Activated T-cell treated with anti-CD3 and anti-CD28 coated beads, Interleukin-2, amount 50 U/mL, for 72 hours (primary cell): ENCODE results near the gene EXD3. TPM values are rescaled to one million over a fixed set of nuclear protein-coding genes. Genes with fewer than 3 reads are reported as not detected.

Experiments
- ATAC-seq, 2 donors: fragments of 150-1000 bp; cut with Tn5 transposase; replicated peaks in 1 of 2; 2 replicates each; pipeline ENCODE4 v1.10.0; 2021; ENCODE audit warnings: moderate library complexity in 2 of 2, mild to moderate bottlenecking in 1 of 2
- DNase-seq, 2 donors: peaks; one replicate each; pipeline ENCODE4 v3.0.0; 2021 to 2022; ENCODE audit warnings: mixed read lengths in 1 of 2
- H3K27ac Mint-ChIP-seq: one replicate; pipeline ENCODE4 v1.8.0; 2022; ENCODE audit warnings: mild to moderate bottlenecking, moderate library complexity, mixed read lengths
- H3K27me3 Mint-ChIP-seq: one replicate; pipeline ENCODE4 v1.8.0; 2022; ENCODE audit warnings: low read depth, mixed read lengths
- H3K36me3 Mint-ChIP-seq, 2 donors: one replicate each; pipeline ENCODE4 v1.8.0; 2022; ENCODE audit warnings: mixed read lengths in 2 of 2, mild to moderate bottlenecking in 1 of 2; ENCODE audit not compliant: insufficient read depth in 2 of 2
- H3K4me1 Mint-ChIP-seq: one replicate; pipeline ENCODE4 v1.8.0; 2022; ENCODE audit warnings: low read depth, mixed read lengths
- H3K4me3 Mint-ChIP-seq, 2 donors: one replicate each; pipeline ENCODE4 v1.8.0; 2022; ENCODE audit warnings: mild to moderate bottlenecking in 2 of 2, mixed read lengths in 2 of 2, moderate library complexity in 2 of 2
- H3K9me3 Mint-ChIP-seq, 2 donors: one replicate each; pipeline ENCODE4 v1.8.0; 2022; ENCODE audit warnings: mixed read lengths in 2 of 2
- total RNA-seq, 2 donors: library from RNA; stranded (reverse); gene quantifications; one replicate each; pipeline ENCODE4 v1.2.3, GENCODE V29; 2022

The EXD3 gene
- total RNA-seq, 2 donors from 2014 or later: 23.7 to 26.0 TPM

DNA sequence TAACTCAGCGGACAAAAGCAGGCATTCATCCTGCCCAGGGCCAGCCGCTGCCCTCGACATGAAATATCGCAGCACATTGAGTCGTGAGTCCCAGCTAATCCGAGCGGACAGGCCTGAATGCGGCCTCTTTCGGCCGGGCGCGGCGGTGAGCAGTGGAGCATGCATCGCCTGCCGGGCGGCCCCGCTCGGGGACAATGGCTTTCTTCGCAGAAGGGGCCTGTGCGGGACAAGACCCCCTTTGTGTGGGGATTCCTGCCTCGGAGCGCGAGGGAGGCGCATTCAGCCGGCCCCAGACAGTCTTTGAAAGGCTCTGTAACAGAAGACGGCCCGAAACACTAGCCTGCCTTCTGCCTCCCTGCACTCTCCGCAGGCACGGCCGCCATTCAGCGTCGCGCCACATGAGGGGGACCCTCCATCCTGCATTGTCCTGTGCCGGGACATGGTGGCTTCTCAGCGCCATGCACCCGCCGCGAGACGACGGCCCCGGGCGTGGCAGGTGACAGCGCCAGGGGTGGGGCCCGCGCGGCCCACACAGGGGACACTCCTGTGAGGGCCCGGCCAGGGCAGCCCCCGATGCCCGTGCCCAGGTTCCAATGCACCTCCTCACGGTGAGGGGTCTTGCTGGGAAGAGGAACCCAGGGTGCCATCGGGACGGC is 52.0 kb downstream of the EXD3 start:
- no peaks in the 10 kb centered on the region for H3K36me3 Mint-ChIP-seq
- no peaks in the 10 kb centered on the region for H3K9me3 Mint-ChIP-seq
- H3K4me1 Mint-ChIP-seq: no peaks in the 10 kb centered on the region
- no peak for ATAC-seq
- no peaks in the 10 kb centered on the region for H3K27me3 Mint-ChIP-seq
- H3K4me3 Mint-ChIP-seq: no peak overlapping the region
- no peak for DNase-seq
- no peak overlapping the region for H3K27ac Mint-ChIP-seq

DNA sequence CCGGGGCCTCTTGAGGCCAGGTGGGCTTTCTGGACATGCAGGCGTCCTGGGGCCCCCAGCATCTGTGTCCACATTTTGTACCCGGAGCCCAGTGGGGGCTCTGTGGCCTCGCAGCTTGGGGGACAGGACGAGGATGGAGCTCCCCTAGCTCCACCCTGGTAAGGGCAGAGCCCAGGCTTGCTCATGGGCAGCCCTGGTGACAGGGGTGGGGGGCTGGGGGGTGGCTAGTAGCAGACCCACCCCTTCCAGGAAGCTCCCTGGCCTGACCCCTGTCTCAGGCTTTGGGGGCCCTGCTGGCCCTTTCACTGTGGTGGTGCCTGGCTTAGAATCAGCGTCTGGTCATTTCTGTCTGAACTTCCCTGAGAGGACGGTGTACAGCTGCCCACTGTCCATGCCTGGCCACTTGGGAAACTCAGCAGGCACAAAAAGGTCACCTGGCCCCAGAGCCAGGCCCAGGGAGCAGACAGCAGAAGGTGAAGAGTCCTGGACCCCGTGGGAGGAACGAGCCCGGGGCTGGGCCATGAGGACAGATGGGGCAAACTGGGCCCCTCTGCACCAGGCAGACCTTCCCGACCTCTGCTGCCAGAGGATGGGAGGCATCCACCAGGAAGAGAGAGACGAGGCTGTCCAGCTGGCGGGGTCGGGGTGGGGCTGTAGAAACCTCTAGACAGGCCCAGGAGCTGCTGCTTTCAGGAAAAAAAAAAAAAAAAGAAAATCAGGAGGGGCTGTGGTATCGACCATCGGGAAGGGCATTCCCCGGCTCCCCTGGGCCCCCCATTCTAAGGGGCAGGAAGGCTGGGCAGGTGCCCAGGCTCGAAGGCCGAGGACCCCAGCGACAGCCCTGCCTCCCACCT is 52.8 kb downstream of the EXD3 start:
- ATAC-seq (no peak), DNase-seq (no peak)
- Mint-ChIP-seq H3K4me3 (no peak overlapping the region), H3K27ac (no peak overlapping the region), H3K4me1 (no peaks in the 10 kb centered on the region), H3K27me3 (no peaks in the 10 kb centered on the region), H3K36me3 (no peaks in the 10 kb centered on the region), H3K9me3 (peaks cover 0 to 4% of the 10 kb centered on the region in 2 donors)

DNA sequence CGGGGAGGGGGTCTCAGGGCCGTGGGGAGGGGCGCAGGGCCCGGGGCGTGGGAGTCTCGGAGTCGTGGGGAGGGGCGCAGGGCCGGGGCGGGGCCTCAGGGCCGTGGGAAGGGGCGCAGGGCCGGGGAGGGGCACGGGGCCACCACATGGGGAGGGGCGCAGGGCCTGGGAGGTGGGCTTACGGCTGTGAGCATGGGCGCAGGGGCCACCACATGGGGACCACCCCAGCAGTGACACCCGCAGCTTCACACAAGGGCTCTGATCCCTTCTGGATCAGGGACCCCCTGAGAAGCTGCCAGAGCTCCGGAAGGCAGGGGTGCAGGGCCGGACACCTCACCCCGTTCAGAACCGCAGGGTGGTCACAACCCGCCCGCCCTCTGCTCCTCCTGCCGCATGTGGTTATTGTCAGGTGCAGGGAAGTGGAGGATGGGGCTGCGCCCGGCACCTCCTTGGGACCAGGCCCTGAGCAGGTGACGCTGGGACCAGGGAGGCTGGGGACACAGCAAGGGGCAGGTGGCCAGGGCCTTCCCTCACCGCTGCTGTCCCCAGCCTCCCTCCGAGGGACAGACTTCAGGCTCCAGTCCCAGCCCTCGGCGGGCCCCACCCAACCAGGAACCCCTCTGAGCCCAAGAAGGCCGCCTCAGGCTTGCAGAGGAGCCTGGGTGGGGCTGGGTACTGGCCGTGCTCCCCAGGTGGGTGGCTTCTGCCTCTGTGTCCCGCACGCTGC is 53.7 kb downstream of the EXD3 start:
- Mint-ChIP-seq H3K27me3 (no peaks in the 10 kb centered on the region), H3K9me3 (peaks cover 0 to 4% of the 10 kb centered on the region in 2 donors), H3K27ac (no peak overlapping the region), H3K4me1 (no peaks in the 10 kb centered on the region), H3K36me3 (no peaks in the 10 kb centered on the region), H3K4me3 (no peak overlapping the region)
- ATAC-seq: no peak
- DNase-seq: no peak

DNA sequence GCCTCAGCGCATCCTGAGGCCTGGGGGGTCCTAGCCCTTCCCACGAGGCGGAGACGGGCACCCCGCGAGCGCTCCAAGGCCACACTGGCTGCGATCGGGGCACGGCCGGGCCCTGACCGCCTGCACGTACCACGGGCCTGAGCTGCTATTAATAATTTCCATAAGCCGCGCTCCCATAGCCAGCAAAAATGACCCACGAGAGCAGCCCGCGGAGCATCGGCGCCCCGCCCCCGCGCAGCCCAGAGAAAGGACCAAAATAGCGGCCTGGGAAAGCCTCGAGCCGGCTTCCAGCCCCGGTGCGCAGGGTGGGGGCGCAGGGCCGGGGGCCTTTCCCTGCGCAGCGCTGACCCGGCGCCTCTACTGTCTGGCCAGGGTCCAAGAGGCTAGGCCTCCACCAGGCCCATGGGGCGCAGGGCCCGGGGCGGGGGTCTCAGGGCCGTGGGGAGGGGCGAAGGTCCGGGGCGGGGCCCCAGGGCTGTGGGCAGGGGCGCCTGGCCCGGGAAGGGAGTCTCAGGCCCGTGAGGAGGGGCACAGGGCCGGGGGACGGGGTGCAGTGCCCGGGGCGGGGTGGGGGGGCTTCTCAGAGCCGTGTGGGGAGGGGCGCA is 54.4 kb downstream of the EXD3 start:
- H3K4me1 Mint-ChIP-seq: no peaks in the 10 kb centered on the region
- no peak for ATAC-seq
- H3K9me3 Mint-ChIP-seq: peaks cover 0 to 4% of the 10 kb centered on the region in 2 donors
- no peak for DNase-seq
- H3K27me3 Mint-ChIP-seq: no peaks in the 10 kb centered on the region
- no peak overlapping the region for H3K27ac Mint-ChIP-seq
- no peaks in the 10 kb centered on the region for H3K36me3 Mint-ChIP-seq
- H3K4me3 Mint-ChIP-seq: no peak overlapping the region

DNA sequence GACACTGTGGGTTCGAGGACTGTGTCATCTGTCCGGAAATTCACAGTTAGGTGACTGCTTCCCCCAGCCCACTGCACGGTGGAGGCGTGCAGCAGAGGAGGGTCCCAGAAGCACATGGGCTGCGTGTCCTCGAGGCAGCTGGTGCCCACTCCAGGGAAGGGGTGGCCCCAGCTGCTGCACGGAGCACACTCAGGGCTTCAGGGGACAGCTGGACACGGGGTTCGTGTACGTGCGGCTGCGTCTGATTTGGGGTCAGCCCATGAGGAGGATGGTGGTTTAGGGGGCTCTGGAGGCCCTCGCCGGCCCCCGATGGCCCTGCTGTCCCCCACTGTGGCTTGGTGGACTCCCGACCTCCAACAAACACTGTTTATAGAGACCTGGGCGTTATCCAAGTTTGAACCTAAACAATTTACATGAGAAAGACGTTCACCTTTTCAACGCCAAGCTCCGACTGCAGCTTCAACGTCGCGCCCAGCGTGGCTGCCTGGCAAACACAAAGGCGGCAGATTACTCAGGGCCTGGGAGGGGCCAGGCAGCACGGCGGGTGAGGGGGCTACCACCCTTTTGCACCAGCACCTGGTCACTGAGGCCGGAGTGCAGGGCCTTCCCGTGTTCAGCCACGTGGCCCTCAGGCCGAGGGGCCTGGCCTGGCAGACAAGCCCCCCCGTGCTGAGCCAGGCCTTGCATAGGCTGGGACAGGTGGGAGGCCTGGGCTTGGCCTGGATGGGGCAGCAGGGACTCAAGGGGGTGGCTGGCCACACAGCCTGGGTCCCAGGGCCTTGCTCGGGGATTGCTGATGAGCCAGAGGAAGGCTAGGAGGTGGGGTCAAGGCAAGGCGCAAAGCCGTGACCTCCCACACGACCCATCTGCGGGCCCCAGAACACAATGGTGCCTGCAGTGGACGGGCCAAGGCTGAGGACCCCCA is 55.2 kb downstream of the EXD3 start:
- no peak for DNase-seq
- ATAC-seq: no peak
- no peaks in the 10 kb centered on the region for H3K36me3 Mint-ChIP-seq
- H3K27me3 Mint-ChIP-seq: no peaks in the 10 kb centered on the region
- no peak overlapping the region for H3K27ac Mint-ChIP-seq
- no peak overlapping the region for H3K4me3 Mint-ChIP-seq
- no peaks in the 10 kb centered on the region for H3K4me1 Mint-ChIP-seq
- H3K9me3 Mint-ChIP-seq: peaks cover 0 to 4% of the 10 kb centered on the region in 2 donors

DNA sequence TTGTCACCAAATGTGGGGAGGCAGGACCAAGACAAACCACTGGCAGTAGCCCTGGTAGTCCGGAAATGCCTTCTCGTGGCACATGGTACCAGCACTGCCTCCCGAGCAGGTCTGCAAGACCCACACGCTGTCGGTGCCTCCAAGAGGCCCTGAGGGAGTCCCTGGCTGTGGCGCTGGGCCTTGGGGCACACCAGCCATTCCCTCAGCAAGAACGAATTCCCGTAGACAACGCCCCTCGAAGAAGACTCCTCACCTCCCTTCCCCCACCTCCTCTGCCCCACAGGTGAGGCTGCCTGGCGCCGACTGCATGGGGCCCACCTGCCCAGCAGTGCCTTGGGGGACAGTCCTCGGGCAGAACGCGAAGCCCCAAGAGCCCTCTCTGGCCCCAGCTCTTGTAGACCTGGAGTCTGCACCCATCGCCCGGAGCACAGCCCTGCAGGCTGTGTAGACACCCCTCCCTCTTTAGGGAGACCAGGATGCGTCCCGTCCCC is 56.0 kb downstream of the EXD3 start:
- Mint-ChIP-seq H3K27ac (no peak overlapping the region), H3K4me3 (no peak overlapping the region), H3K9me3 (peaks cover 0 to 4% of the 10 kb centered on the region in 2 donors), H3K27me3 (no peaks in the 10 kb centered on the region), H3K4me1 (no peaks in the 10 kb centered on the region), H3K36me3 (no peaks in the 10 kb centered on the region)
- ATAC-seq (no peak), DNase-seq (no peak)

DNA sequence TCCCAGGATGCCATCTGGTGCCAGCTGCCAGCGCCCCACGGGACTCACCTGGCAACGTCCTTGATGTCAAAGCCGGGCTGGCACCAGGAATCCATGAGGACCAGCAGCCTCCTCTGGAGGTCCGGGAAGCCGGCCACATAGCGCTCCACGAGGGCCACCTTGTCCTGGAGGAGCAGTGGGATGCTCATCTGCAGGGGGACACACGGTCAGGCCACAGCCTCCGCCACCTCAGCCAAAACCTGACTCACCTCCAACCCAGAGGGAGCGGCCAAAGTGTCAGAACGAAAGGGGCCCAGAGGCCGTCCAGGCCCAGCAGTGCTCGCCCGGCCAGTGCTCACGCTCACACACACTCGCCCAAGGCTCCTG is 56.5 kb downstream of the EXD3 start:
- Mint-ChIP-seq H3K4me3 (no peak overlapping the region), H3K27ac (no peak overlapping the region), H3K4me1 (no peaks in the 10 kb centered on the region), H3K27me3 (no peaks in the 10 kb centered on the region), H3K9me3 (peaks cover 0 to 4% of the 10 kb centered on the region in 2 donors), H3K36me3 (no peaks in the 10 kb centered on the region)
- ATAC-seq (no peak), DNase-seq (no peak)

DNA sequence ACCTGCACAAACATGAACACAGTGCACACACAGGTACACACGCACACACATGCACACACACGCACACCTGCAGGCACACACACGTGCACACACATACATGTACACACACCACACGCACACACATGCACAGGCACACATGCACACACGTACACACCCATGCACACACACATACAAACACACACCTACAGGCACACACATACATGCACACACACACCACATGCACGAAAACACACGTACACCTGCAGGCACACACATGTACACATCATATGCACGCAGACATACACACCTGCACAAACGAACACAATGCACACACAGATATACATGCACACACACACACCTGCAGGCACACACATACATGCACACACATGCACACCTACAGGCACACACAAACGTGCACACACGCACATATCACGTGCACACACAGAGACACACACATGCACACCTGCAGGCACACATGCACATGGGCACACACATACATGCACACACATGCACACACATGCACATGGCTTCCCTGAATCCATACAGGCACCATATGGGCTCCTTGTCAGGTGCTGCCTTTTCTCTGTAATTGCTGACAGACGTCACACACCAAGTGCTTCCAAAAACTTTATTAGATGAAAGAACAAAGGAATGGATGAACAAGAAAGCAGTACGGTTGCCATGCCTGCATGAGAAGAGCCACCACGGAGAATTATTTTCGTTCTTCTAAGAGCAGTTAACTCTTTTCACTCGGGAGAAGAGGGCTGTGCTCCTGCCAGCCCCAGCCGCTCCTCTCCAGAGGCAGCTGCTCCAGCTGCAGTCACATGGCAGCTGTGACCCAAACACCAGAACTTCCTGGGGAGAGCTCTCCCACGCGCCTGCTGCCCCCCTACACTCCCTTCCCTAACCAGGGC is 57.2 kb downstream of the EXD3 start:
- no peak overlapping the region for H3K4me3 Mint-ChIP-seq

DNA sequence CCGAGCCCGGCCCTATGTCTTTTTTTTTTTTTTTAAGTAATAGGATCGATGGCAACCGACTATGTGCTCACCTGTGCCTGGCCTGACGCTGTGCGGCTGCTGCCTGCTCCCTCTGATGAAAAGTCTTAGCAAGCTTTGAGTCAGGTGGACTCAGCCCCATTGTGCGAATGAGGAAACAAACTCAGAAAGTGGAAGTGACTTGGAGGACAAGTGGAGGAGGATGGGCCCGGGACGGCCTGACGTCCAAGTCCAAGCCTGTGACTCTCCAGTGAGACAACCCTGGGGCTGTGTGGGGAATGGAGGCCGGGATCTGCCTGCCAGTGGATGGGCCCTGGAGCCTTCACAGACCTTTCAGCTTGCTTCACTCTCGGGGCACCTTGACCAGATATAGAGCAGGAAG is 57.9 kb downstream of the EXD3 start:
- Mint-ChIP-seq H3K4me1 (no peaks in the 10 kb centered on the region), H3K27ac (no peak overlapping the region), H3K4me3 (no peak overlapping the region), H3K36me3 (no peaks in the 10 kb centered on the region), H3K9me3 (peaks cover 0 to 4% of the 10 kb centered on the region in 2 donors), H3K27me3 (no peaks in the 10 kb centered on the region)
- no peak for ATAC-seq
- DNase-seq: no peak

More for the DNA sequence above, 57.2 kb downstream of the EXD3 start:
- Mint-ChIP-seq H3K27me3 (no peaks in the 10 kb centered on the region), H3K9me3 (peaks cover 0 to 4% of the 10 kb centered on the region in 2 donors), H3K4me1 (no peaks in the 10 kb centered on the region), H3K36me3 (no peaks in the 10 kb centered on the region), H3K27ac (no peak overlapping the region)
- ATAC-seq (no peak), DNase-seq (no peak)

DNA sequence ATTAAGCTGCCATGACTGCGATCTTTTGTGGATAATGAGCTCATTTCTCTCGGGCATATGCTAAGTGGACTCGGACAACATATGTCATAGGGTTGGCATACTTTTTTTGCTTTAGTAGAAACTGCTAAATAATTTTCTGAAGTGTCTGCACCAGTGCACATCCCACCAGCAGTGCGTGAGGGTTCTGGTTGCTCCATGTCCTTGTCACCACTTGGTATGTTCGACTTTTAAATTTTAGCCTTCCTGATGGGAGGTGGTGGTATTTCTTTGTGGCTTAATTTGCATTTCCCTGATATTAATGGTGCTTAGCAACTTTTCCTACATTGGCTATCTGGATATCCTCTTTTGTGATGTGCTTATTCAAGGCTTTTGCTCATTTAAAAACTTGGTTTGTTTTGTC is 63.1 kb downstream of the EXD3 start:
- H3K9me3 Mint-ChIP-seq: peaks cover 7 to 8% of the 10 kb centered on the region in 2 donors
- DNase-seq: no peak
- no peaks in the 10 kb centered on the region for H3K27me3 Mint-ChIP-seq
- H3K4me1 Mint-ChIP-seq: no peaks in the 10 kb centered on the region
- H3K36me3 Mint-ChIP-seq: peaks cover 8 to 9% of the 10 kb centered on the region in 2 donors
- H3K4me3 Mint-ChIP-seq: no peak overlapping the region
- ATAC-seq: no peak
- no peak overlapping the region for H3K27ac Mint-ChIP-seq

DNA sequence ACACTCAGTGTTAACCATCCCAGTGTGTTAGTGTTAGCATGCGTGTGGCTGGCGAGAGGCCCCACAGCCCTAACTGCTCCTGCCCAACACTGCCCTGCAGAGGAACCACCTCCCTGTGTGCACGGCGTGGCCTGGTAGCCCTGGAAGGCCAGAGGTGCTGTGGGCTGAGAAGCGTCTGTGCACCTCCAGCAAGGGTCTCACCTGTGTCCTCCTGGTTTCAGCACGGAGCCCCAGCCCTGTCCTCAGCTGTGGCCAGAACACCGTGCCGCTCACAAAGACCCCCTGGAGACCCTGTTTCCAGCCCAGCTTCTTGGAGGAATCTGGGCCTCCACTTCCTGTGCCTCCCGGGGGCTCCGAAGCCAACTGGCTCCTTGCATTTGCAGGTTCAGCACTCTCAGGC is 64.8 kb downstream of the EXD3 start:
- DNase-seq: no peak
- Mint-ChIP-seq H3K27me3 (no peaks in the 10 kb centered on the region), H3K9me3 (peaks cover 7 to 8% of the 10 kb centered on the region in 2 donors), H3K36me3 (peaks cover 8 to 9% of the 10 kb centered on the region in 2 donors), H3K4me1 (no peaks in the 10 kb centered on the region), H3K4me3 (no peak overlapping the region), H3K27ac (no peak overlapping the region)
- no peak for ATAC-seq
